Ishikawa (cell line): ENCODE measurements around the gene TECPR2.

Experiments
- CEBPB ChIP-seq: IDR thresholded peaks from 2 replicates; pipeline ENCODE4 v1.6.1; 2012
- CREB1 ChIP-seq: IDR thresholded peaks from 2 replicates; pipeline ENCODE4 v1.6.1; 2012; ENCODE audit warnings: low read depth
- EGR1 ChIP-seq: IDR thresholded peaks from 2 replicates; pipeline ENCODE4 v1.6.1; 2012
- EP300 ChIP-seq: IDR thresholded peaks from 2 replicates; pipeline ENCODE4 v1.6.1; 2012; ENCODE audit warnings: borderline replicate concordance
- NFIC ChIP-seq: IDR thresholded peaks from 2 replicates; pipeline ENCODE4 v1.6.1; 2012
- RAD21 ChIP-seq: IDR thresholded peaks from 2 replicates; pipeline ENCODE4 v1.6.1; 2012; ENCODE audit warnings: low read depth
- TAF1 ChIP-seq: IDR thresholded peaks from 2 replicates; pipeline ENCODE4 v1.6.1; 2012; ENCODE audit warnings: low read depth, mild to moderate bottlenecking
- TCF12 ChIP-seq: IDR thresholded peaks from 2 replicates; pipeline ENCODE4 v1.6.1; 2012; ENCODE audit warnings: low read depth
- TEAD4 ChIP-seq: IDR thresholded peaks from 2 replicates; pipeline ENCODE4 v1.6.1; 2012
- USF1 ChIP-seq: IDR thresholded peaks from 2 replicates; pipeline ENCODE4 v1.6.1; 2012
- YY1 ChIP-seq: IDR thresholded peaks from 2 replicates; pipeline ENCODE4 v1.6.1; 2012; ENCODE audit warnings: low read depth
- ZBTB7A ChIP-seq: IDR thresholded peaks from 2 replicates; pipeline ENCODE4 v1.6.1; 2012; ENCODE audit warnings: low read depth
- TF ChIP-seq, protein P1 (sequence below): IDR thresholded peaks from 2 replicates; pipeline ENCODE4 v1.6.1; 2012
- TF ChIP-seq, protein P2 (sequence below): IDR thresholded peaks from 2 replicates; pipeline ENCODE4 v1.6.1; 2012; ENCODE audit warnings: low read depth, mild to moderate bottlenecking

- no peak for TF ChIP-seq TAF1
- TF ChIP-seq RAD21: no peak
- TF ChIP-seq ZBTB7A: no peak
- TF ChIP-seq TEAD4: no peak
- no peak for TF ChIP-seq YY1
- TF ChIP-seq EP300: no peak
- TF ChIP-seq, protein P1, sequence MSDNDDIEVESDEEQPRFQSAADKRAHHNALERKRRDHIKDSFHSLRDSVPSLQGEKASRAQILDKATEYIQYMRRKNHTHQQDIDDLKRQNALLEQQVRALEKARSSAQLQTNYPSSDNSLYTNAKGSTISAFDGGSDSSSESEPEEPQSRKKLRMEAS: no peak
- no peak for TF ChIP-seq TCF12
- TF ChIP-seq CEBPB: no peak
- TF ChIP-seq, protein P2, sequence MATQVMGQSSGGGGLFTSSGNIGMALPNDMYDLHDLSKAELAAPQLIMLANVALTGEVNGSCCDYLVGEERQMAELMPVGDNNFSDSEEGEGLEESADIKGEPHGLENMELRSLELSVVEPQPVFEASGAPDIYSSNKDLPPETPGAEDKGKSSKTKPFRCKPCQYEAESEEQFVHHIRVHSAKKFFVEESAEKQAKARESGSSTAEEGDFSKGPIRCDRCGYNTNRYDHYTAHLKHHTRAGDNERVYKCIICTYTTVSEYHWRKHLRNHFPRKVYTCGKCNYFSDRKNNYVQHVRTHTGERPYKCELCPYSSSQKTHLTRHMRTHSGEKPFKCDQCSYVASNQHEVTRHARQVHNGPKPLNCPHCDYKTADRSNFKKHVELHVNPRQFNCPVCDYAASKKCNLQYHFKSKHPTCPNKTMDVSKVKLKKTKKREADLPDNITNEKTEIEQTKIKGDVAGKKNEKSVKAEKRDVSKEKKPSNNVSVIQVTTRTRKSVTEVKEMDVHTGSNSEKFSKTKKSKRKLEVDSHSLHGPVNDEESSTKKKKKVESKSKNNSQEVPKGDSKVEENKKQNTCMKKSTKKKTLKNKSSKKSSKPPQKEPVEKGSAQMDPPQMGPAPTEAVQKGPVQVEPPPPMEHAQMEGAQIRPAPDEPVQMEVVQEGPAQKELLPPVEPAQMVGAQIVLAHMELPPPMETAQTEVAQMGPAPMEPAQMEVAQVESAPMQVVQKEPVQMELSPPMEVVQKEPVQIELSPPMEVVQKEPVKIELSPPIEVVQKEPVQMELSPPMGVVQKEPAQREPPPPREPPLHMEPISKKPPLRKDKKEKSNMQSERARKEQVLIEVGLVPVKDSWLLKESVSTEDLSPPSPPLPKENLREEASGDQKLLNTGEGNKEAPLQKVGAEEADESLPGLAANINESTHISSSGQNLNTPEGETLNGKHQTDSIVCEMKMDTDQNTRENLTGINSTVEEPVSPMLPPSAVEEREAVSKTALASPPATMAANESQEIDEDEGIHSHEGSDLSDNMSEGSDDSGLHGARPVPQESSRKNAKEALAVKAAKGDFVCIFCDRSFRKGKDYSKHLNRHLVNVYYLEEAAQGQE: no peak
- TF ChIP-seq EGR1: no peak
- no peak for TF ChIP-seq USF1
- no peak for TF ChIP-seq NFIC
- TF ChIP-seq CREB1: no peak
Measured at GRCh38 chr14:102545461-102546265, 182.9 kb downstream of the TECPR2 start.
